GM12873 (cell line): ENCODE results near the gene FBXO48.

Source experiments
- CTCF ChIP-seq: IDR thresholded peaks from 2 replicates; pipeline ENCODE4 v1.5.1; 2012; ENCODE audit warnings: low read depth, mild to moderate bottlenecking, moderate library complexity, low read length, control low read depth; ENCODE audit not compliant: insufficient read depth; ENCODE audit errors: missing control alignments

FBXO48 gene

GRCh38 chr2:68458981-68459380 is 8.1 kb downstream of the FBXO48 start:
- TF ChIP-seq CTCF: no peak

DNA sequence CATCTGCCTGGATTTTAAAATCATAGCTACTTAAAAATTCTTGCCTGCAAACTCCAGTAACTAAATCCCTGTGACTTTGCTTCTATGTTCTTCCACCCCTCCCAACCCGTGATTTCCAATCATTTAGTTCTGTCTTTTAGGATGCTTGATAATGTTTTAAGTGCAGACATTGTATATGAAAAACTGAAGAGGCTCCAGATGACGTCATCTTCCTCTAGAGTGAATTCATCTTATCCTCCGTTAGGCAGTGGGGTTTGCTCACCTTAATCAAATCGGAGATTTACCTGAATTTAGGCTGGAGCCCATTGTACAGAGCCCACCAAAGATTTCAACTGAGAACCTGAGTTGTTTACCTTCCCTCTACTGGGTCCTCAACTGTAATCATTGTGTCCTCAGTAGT is 10.9 kb downstream of the FBXO48 start:
- TF ChIP-seq CTCF: no peak

- no peak for TF ChIP-seq CTCF
These were observed 12.4 kb downstream of the FBXO48 start for GRCh38 chr2:68454719-68455118.

DNA sequence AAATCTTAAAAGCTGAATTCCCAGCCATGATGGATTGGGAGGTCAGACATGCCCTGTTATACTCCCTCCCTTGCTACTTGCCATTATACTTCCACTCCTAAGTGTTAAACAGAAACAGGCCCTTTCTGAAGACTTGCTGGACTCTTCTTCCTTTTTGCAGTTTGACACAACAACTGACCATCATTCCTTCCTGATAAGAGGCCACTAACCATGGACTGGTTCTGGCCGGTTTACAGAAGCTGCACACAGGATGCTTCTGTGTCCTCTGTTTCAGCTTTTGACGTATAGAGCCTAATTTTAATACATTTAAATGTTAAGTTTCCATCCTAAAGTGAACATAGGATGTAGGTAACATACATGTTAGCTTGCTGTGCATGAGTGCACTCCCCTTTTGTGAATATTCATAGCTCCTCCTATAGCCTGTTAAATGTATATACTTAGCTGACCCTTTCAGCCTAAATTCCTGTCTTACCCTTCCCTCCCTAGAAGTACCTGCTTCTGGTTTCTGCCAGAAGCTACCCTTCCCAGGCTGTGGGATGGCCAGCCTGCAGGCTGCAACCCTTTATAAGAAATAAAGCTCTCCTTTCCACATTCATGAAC is 13.2 kb downstream of the FBXO48 start:
- no peak for TF ChIP-seq CTCF

GRCh38 chr2:68452158-68452900 is 14.8 kb downstream of the FBXO48 start:
- TF ChIP-seq CTCF: no peak

- TF ChIP-seq CTCF: no peak
These were observed 18.1 kb downstream of the FBXO48 start for GRCh38 chr2:68448671-68449653.

DNA sequence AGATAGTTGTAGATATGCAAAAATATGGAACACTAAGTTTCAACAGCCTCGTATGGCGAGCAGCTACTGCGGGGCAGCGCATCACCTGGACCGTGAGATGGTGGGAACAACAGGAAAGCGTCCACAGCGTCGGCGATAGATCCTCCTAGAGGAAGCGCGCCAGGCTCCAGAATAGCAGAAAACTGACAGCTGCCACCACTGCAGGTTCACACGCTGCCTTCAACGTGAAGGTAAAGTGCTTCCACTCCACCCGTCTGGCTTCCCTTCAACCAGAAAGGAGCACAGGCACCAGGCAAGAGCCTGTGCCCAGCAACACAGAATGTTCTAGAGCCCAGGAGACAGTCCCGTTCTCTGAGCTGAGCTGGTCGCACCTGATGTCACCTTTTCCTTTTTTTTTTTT is 20.0 kb downstream of the FBXO48 start:
- TF ChIP-seq CTCF: no peak
